Adipocyte (in vitro differentiated cells): ENCODE measurements around the gene CD69.
"Not testable (repeated sequence)": the region's sequence is repeated elsewhere in the genome, so short reads cannot be mapped to it uniquely, and the experiment has no call there.

Source experiments
- DNase-seq: peaks from one replicate; pipeline ENCODE4 v3.0.0-alpha.2; 2015; ENCODE audit warnings: low read depth
- H3K27me3 ChIP-seq: replicated peaks from 2 replicates; pipeline ENCODE4 v1.7.0; 2013; ENCODE audit warnings: mild to moderate bottlenecking, low read length, moderate library complexity; ENCODE audit not compliant: control insufficient read depth, insufficient read depth
- H3K36me3 ChIP-seq: 2 replicates; pipeline ENCODE4 v1.7.0; 2013; ENCODE audit warnings: low read length, mild to moderate bottlenecking, moderate library complexity; ENCODE audit not compliant: control insufficient read depth, insufficient read depth, severe bottlenecking
- H3K4me1 ChIP-seq: 2 replicates; pipeline ENCODE4 v1.7.0; 2013; ENCODE audit warnings: mild to moderate bottlenecking, low read length, moderate library complexity; ENCODE audit not compliant: control insufficient read depth, insufficient read depth
- H3K4me3 ChIP-seq: 2 replicates; pipeline ENCODE4 v1.7.0; 2013; ENCODE audit warnings: mild to moderate bottlenecking, low read length, moderate library complexity
- H3K9ac ChIP-seq: 2 replicates; pipeline ENCODE4 v1.7.0; 2013; ENCODE audit warnings: mild to moderate bottlenecking, low read length, moderate library complexity
- H3K9me3 ChIP-seq: 2 replicates; pipeline ENCODE4 v1.7.0; 2013; ENCODE audit warnings: mild to moderate bottlenecking, low read length, moderate library complexity; ENCODE audit not compliant: control insufficient read depth

CD69 gene

DNA sequence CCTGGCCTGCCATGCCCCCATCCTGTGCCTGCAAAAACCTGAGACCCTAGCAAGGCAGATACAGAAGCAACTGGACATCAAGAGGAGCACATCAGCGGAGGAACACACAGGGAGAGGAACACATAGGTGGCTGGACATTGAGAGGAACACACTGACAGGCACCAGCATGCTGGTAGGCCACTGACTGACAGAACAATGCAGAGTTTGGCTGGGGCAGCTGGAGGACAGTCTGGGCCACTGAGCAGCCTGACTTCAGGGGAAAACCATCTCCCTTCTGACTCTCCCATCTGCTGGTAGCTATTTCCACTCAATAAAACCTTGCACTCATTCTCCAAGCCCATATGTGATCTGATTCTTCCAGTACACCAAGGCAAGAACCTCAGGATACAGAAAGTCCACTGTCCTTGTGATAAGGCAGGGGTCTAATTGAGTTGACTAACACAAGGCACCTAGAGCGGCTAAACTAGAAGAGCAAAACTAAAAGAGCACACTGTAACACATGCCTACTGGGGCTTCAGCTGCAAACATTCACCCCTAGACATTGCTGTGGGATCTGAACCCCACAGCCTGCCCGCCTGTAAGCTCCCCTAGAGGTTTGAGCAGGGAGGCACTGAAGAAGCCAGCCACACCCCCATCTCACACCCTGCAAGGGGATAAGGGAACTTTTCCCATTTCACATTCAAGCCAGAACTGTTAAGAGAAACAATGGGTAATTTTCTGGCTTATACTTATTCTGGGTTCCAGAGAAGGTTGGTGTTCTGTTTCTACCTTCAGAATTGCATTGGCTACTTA, 49.9 kb downstream of the CD69 start:
- Histone ChIP-seq H3K36me3 (no peaks in the 10 kb centered on the region), H3K4me3 (no peak overlapping the region), H3K9ac (no peak overlapping the region), H3K4me1 (no peaks in the 10 kb centered on the region), H3K9me3 (no peaks in the 10 kb centered on the region), H3K27me3 (peaks cover 3% of the 10 kb centered on the region)
- DNase-seq, result no peak

GRCh38 chr12:9708853-9709252, 51.8 kb downstream of the CD69 start:
- peaks cover 3% of the 10 kb centered on the region for H3K27me3 ChIP-seq
- no peak for DNase-seq
- no peaks in the 10 kb centered on the region for H3K36me3 ChIP-seq
- H3K9me3 ChIP-seq, result no peaks in the 10 kb centered on the region
- H3K4me3 ChIP-seq, result no peak overlapping the region
- no peak overlapping the region for H3K9ac ChIP-seq
- H3K4me1 ChIP-seq, result no peaks in the 10 kb centered on the region

DNA sequence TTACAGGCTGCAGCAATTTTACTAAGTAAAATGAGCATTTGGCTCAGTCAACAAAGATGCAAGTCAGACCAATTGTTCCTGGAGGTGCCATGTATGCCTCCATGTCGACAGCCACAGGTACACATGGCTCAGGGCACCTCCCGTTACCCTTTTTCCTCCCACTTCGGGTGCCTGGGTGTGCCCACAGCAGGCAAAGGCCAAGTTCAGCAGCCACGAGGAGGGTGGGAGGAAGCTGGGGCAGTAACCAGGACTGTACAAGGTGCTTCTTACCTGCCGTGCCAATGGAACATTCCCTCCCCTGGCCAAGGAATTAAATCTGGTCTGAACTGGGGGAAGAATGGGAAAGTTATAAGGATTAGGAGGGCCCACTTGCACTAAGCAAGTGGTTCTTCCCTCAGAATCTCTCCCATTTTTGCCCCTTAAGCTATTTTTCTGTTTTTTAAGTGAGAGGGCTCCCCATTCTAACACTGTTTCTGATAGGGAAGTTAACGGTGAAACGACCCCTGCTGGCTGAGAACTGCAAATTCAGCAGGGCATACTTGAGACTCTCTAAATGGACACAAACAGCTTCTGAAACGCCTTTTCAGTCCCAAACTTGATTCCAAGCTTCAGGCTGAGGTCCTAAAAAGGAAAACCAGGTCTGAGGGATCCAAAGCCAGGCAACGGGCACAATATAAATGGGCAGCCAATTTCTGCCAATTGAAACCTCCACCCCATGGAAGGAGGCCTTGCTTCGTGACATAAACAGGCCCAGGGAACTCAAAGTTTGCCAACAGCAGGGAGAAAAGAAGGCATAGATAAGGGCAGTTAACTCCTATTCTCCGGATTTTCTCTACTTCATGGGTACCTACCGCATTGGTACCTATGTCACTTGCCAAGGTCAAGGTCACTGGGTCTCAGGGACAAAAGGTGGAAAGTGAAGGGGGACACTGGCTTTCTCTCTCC, 52.6 kb downstream of the CD69 start:
- H3K36me3 ChIP-seq, result no peaks in the 10 kb centered on the region
- DNase-seq, result peak; percentile 85
- H3K27me3 ChIP-seq, result peaks cover 3% of the 10 kb centered on the region
- no peaks in the 10 kb centered on the region for H3K9me3 ChIP-seq
- no peak overlapping the region for H3K9ac ChIP-seq
- H3K4me3 ChIP-seq, result no peak overlapping the region
- no peaks in the 10 kb centered on the region for H3K4me1 ChIP-seq

DNA sequence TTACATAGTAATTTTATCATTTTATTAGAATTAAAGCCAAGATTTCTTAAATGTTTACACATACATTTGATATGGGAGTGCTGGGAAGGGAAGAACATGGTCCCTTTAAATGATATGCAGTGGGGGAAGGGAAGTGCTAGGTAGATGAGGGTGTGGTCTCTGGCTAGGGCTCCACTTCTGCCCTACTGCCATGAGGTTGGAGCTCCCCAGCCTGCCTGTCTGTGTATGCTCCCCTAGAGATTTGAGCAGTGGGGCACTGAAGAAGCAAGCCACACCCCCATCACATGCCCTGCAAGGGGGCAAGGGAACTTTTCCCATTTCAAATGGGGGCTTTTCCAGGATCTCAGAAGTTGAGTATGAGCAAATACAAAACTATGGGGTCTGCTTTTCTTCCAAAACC, 53.3 kb downstream of the CD69 start:
- Histone ChIP-seq H3K27me3 (peaks cover 3% of the 10 kb centered on the region), H3K9ac (no peak overlapping the region), H3K4me3 (no peak overlapping the region), H3K36me3 (no peaks in the 10 kb centered on the region), H3K4me1 (no peaks in the 10 kb centered on the region), H3K9me3 (no peaks in the 10 kb centered on the region)
- no peak for DNase-seq

DNA sequence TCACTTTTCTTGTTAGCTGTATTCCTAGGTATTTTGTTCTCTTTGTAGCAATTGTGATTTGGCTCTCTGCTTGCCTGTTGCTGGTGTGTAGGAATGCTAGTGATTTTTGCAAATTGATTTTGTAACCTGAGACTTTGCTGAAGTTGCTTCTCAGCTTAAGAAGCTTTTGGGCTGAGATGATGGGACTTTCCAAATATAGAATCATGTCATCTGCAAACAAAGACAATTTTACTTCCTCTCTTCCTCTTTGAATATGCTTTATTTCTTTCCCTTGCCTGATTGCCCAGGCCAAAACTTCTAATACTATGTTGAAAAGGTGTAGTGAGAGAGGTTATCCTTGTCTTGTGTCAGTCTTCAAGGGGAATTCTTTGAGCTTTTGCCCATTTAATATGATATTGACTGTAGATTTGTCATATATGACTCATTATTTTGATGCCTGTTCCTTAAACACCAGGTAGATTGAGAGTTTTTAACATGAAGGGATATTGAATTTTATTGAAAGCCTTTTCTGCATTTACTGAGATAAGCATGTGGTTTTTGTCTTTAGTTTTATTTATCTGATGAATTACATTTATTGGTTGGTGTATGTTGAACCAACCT, 54.5 kb downstream of the CD69 start:
- no peaks in the 10 kb centered on the region for H3K4me1 ChIP-seq
- H3K9me3 ChIP-seq, result no peaks in the 10 kb centered on the region
- H3K4me3 ChIP-seq, result no peak overlapping the region
- DNase-seq, result peak; percentile 5
- H3K27me3 ChIP-seq, result peaks cover 3% of the 10 kb centered on the region
- no peak overlapping the region for H3K9ac ChIP-seq
- no peaks in the 10 kb centered on the region for H3K36me3 ChIP-seq

DNA sequence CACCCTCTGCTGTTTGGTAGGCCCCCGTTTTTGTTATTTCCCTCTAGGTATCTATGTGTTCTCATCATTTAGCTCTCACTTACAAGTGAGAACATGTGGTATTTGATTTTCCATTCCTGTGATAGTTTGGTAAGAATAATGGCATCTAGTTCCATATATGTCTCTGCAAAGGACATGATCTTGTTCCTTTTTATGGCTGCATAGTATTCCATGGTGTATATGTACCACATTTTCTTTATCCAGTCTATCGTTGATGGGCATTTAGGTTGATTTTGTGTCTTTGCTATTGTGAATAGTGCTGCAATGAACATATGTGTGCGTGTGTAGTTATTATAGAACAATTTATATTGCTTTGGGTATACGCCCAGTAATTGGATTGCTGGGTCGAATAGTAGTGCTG, 56.1 kb downstream of the CD69 start:
- not testable (repeated sequence) for H3K27me3 ChIP-seq, H3K4me1 ChIP-seq, H3K9ac ChIP-seq, H3K9me3 ChIP-seq, DNase-seq, H3K36me3 ChIP-seq, H3K4me3 ChIP-seq
